CD4-positive, CD25-positive, alpha-beta regulatory T cell (primary cell): ENCODE data around the gene RBM28. TPM values are rescaled to one million over a fixed set of nuclear protein-coding genes. Genes with fewer than 3 reads are reported as not detected.
"Not testable (repeated sequence)": the region's sequence is repeated elsewhere in the genome, so short reads cannot be mapped to it uniquely, and the experiment has no call there.

Experiments
- ATAC-seq, 2 donors: fragments of 150-1000 bp; cut with Tn5 transposase; one replicate each; pipeline ENCODE4 v1.10.0; 2021; ENCODE audit warnings: low read depth in 2 of 2, moderate number of reproducible peaks in 2 of 2, moderate library complexity in 1 of 2
- DNase-seq, 3 donors: peaks; one replicate each; pipeline versions ENCODE4 v3.0.0 to v3.0.0-alpha.2; 2012 to 2022; ENCODE audit warnings: mixed read lengths in 1 of 3
- H3K27ac ChIP-seq: one replicate; pipeline ENCODE4 v1.7.0; 2013; ENCODE audit warnings: mild to moderate bottlenecking, low read length; ENCODE audit not compliant: insufficient read depth, poor library complexity, severe bottlenecking
- H3K27me3 ChIP-seq: one replicate; pipeline ENCODE4 v1.7.0; 2013; ENCODE audit warnings: low read length; ENCODE audit not compliant: control insufficient read depth, insufficient read depth
- H3K36me3 ChIP-seq: one replicate; pipeline ENCODE4 v1.7.0; 2013; ENCODE audit warnings: mild to moderate bottlenecking, low read length, moderate library complexity; ENCODE audit not compliant: control insufficient read depth, insufficient read depth
- H3K4me1 ChIP-seq: 2 replicates; pipeline ENCODE4 v1.7.0; 2013; ENCODE audit warnings: mild to moderate bottlenecking, low read length; ENCODE audit not compliant: insufficient read depth, control insufficient read depth, poor library complexity, severe bottlenecking
- H3K4me3 ChIP-seq: one replicate; pipeline ENCODE4 v1.7.0; 2013; ENCODE audit warnings: low read depth, mild to moderate bottlenecking, low read length, moderate library complexity
- H3K9me3 ChIP-seq, 2 experiments: 1 replicate in 1 of 2; 2 replicates in 1 of 2; pipeline ENCODE4 v1.7.0; 2013; ENCODE audit warnings: low read length in 2 of 2, mild to moderate bottlenecking in 1 of 2, moderate library complexity in 1 of 2; ENCODE audit not compliant: control insufficient read depth in 2 of 2
- H3K27ac Mint-ChIP-seq, 3 donors: one replicate each; pipeline ENCODE4 v1.8.0; 2020 to 2022; ENCODE audit warnings: mild to moderate bottlenecking in 3 of 3, mixed read lengths in 3 of 3, moderate library complexity in 2 of 3
- H3K27me3 Mint-ChIP-seq: one replicate; pipeline ENCODE4 v1.8.0; 2022; ENCODE audit warnings: mild to moderate bottlenecking, mixed read lengths
- H3K36me3 Mint-ChIP-seq: one replicate; pipeline ENCODE4 v1.8.0; 2020; ENCODE audit warnings: mixed read lengths
- H3K4me1 Mint-ChIP-seq, 4 donors: one replicate each; pipeline ENCODE4 v1.8.0; 2020 to 2022; ENCODE audit warnings: mixed read lengths in 4 of 4, mild to moderate bottlenecking in 1 of 4
- H3K4me3 Mint-ChIP-seq, 4 donors: one replicate each; pipeline ENCODE4 v1.8.0; 2020 to 2022; ENCODE audit warnings: mild to moderate bottlenecking in 4 of 4, mixed read lengths in 4 of 4, moderate library complexity in 3 of 4
- H3K9me3 Mint-ChIP-seq, 7 donors: one replicate each; pipeline ENCODE4 v1.8.0; 2020 to 2022; ENCODE audit warnings: mixed read lengths in 7 of 7, mild to moderate bottlenecking in 3 of 7, moderate library complexity in 2 of 7
- polyA plus RNA-seq, 4 donors: library from polyadenylated mRNA; unstranded; fragments of 300-500 nt; fragmentation: Illumina TruSeq; gene quantifications; one replicate each; pipeline ENCODE4 v1.2.3, GENCODE V29; 2021
- total RNA-seq: library from RNA; stranded (reverse); gene quantifications from one replicate; pipeline ENCODE4 v1.2.3, GENCODE V29; 2022

The RBM28 gene
- total and polyA plus RNA-seq, 5 donors from 2014 or later, result 2.0 to 28.3 (median 7.6) TPM

GRCh38 chr7:128302139-128302538 is 41.6 kb downstream of the RBM28 start:
- Mint-ChIP-seq H3K4me3 (no peak overlapping the region), H3K27ac (no peak overlapping the region), H3K9me3 (no peaks in the 10 kb centered on the region), H3K27me3 (no peaks in the 10 kb centered on the region), H3K4me1 (no peaks in the 10 kb centered on the region), H3K36me3 (peaks cover 33% of the 10 kb centered on the region)
- Histone ChIP-seq H3K27ac (no peak overlapping the region), H3K27me3 (no peaks in the 10 kb centered on the region), H3K4me1 (no peaks in the 10 kb centered on the region), H3K36me3 (peaks cover 26% of the 10 kb centered on the region), H3K4me3 (no peak overlapping the region), H3K9me3 (no peaks in the 10 kb centered on the region)
- DNase-seq (no peak), ATAC-seq (no peak)

GRCh38 chr7:128299109-128299607 is 44.5 kb downstream of the RBM28 start:
- Histone ChIP-seq H3K27me3 (no peaks in the 10 kb centered on the region), H3K36me3 (peaks cover 2% of the 10 kb centered on the region), H3K9me3 (no peaks in the 10 kb centered on the region), H3K27ac (no peak overlapping the region), H3K4me1 (no peaks in the 10 kb centered on the region), H3K4me3 (no peak overlapping the region)
- DNase-seq, result no peak
- Mint-ChIP-seq H3K4me1 (no peaks in the 10 kb centered on the region), H3K27me3 (no peaks in the 10 kb centered on the region), H3K36me3 (peaks cover 13% of the 10 kb centered on the region), H3K9me3 (no peaks in the 10 kb centered on the region), H3K4me3 (no peak overlapping the region), H3K27ac (no peak overlapping the region)
- ATAC-seq, result no peak

GRCh38 chr7:128298004-128298403 is 45.7 kb downstream of the RBM28 start:
- not testable (repeated sequence) for DNase-seq, H3K27me3 Mint-ChIP-seq, H3K9me3 ChIP-seq, H3K4me3 ChIP-seq, H3K36me3 ChIP-seq, H3K9me3 Mint-ChIP-seq, H3K27ac Mint-ChIP-seq, H3K4me1 Mint-ChIP-seq, H3K27me3 ChIP-seq, H3K4me1 ChIP-seq, H3K4me3 Mint-ChIP-seq, ATAC-seq, H3K27ac ChIP-seq, H3K36me3 Mint-ChIP-seq

GRCh38 chr7:128287556-128287955 is 56.2 kb downstream of the RBM28 start:
- H3K36me3 ChIP-seq, result no peaks in the 10 kb centered on the region
- Mint-ChIP-seq H3K27me3 (no peaks in the 10 kb centered on the region), H3K4me3 (no peak overlapping the region), H3K4me1 (no peaks in the 10 kb centered on the region), H3K9me3 (peaks cover 0 to 6% (median 1%) of the 10 kb centered on the region in 7 donors), H3K36me3 (peaks cover 16% of the 10 kb centered on the region), H3K27ac (no peak overlapping the region)
- no peaks in the 10 kb centered on the region for H3K9me3 ChIP-seq
- H3K4me1 ChIP-seq, result no peaks in the 10 kb centered on the region
- no peak for ATAC-seq
- H3K27me3 ChIP-seq, result no peaks in the 10 kb centered on the region
- no peak for DNase-seq
- no peak overlapping the region for H3K27ac ChIP-seq
- no peak overlapping the region for H3K4me3 ChIP-seq

- no peaks in the 10 kb centered on the region for H3K27me3 ChIP-seq
- Mint-ChIP-seq H3K9me3 (peaks cover 2 to 17% (median 6%) of the 10 kb centered on the region in 7 donors), H3K27ac (no peak overlapping the region), H3K4me3 (no peak overlapping the region), H3K27me3 (peaks cover 4% of the 10 kb centered on the region), H3K4me1 (no peaks in the 10 kb centered on the region), H3K36me3 (peaks cover 28% of the 10 kb centered on the region)
- DNase-seq (no peak), ATAC-seq (no peak)
- no peaks in the 10 kb centered on the region for H3K4me1 ChIP-seq
- H3K36me3 ChIP-seq, result no peaks in the 10 kb centered on the region
- no peak overlapping the region for H3K27ac ChIP-seq
- H3K9me3 ChIP-seq, result peaks cover 8 to 9% of the 10 kb centered on the region in 2 experiments
- H3K4me3 ChIP-seq, result no peak overlapping the region
Measured at GRCh38 chr7:128284102-128284501, 59.6 kb downstream of the RBM28 start.

GRCh38 chr7:128281605-128282380 is 61.9 kb downstream of the RBM28 start:
- DNase-seq (no peak), ATAC-seq (no peak)
- H3K4me1 ChIP-seq, result no peaks in the 10 kb centered on the region
- no peak overlapping the region for H3K27ac ChIP-seq
- H3K27me3 Mint-ChIP-seq, result peaks cover 5% of the 10 kb centered on the region
- H3K4me3 Mint-ChIP-seq, result no peak overlapping the region
- H3K36me3 Mint-ChIP-seq, result peaks cover 26% of the 10 kb centered on the region
- H3K9me3 ChIP-seq, result peaks cover 9 to 11% of the 10 kb centered on the region in 2 experiments
- peaks cover 3 to 21% (median 6%) of the 10 kb centered on the region in 7 donors for H3K9me3 Mint-ChIP-seq
- H3K27me3 ChIP-seq, result no peaks in the 10 kb centered on the region
- H3K27ac Mint-ChIP-seq, result no peak overlapping the region
- no peaks in the 10 kb centered on the region for H3K36me3 ChIP-seq
- no peak overlapping the region for H3K4me3 ChIP-seq
- no peaks in the 10 kb centered on the region for H3K4me1 Mint-ChIP-seq

- not testable (repeated sequence) for H3K4me1 ChIP-seq, DNase-seq, ATAC-seq, H3K4me3 Mint-ChIP-seq, H3K27me3 Mint-ChIP-seq, H3K36me3 ChIP-seq, H3K4me3 ChIP-seq, H3K27ac ChIP-seq, H3K27me3 ChIP-seq, H3K27ac Mint-ChIP-seq, H3K4me1 Mint-ChIP-seq
- Mint-ChIP-seq H3K9me3 (peaks cover 3 to 21% (median 6%) of the 10 kb centered on the region in 7 donors), H3K36me3 (peaks cover 25% of the 10 kb centered on the region)
- peaks cover 9 to 11% of the 10 kb centered on the region in 2 experiments for H3K9me3 ChIP-seq
Measured at GRCh38 chr7:128280451-128280850, 63.3 kb downstream of the RBM28 start.
